GM21526 (cell line): ENCODE data around the gene UGP2.
"Not testable (repeated sequence)": the region's sequence is repeated elsewhere in the genome, so short reads cannot be mapped to it uniquely, and the experiment has no call there.

Source experiments
- ATAC-seq: cut with Tn5 transposase; IDR thresholded peaks from one replicate; pipeline ENCODE4 v1.9.1; 2021; ENCODE audit warnings: moderate library complexity; ENCODE audit not compliant: unreplicated experiment, low FRiP score

Gene UGP2

GRCh38 chr2:63888490-63889402 lies 47.0 kb downstream of the UGP2 start:
- peak; percentile 83 for ATAC-seq

- ATAC-seq = no peak
Measured at GRCh38 chr2:63890678-63891077, 49.0 kb downstream of the UGP2 start.

- ATAC-seq = no peak
Measured at GRCh38 chr2:63891488-63892030, 49.9 kb downstream of the UGP2 start.

- ATAC-seq = no peak
Measured at GRCh38 chr2:63893163-63893562, 51.5 kb downstream of the UGP2 start.

GRCh38 chr2:63894167-63894566 lies 52.5 kb downstream of the UGP2 start:
- ATAC-seq = no peak

GRCh38 chr2:63898839-63899238 lies 57.1 kb downstream of the UGP2 start:
- no peak for ATAC-seq

- no peak for ATAC-seq
Measured at GRCh38 chr2:63899639-63900038, 57.9 kb downstream of the UGP2 start.

GRCh38 chr2:63902149-63902548 lies 60.5 kb downstream of the UGP2 start:
- ATAC-seq = no peak

GRCh38 chr2:63903003-63903402 lies 61.3 kb downstream of the UGP2 start:
- ATAC-seq = no peak

- no peak for ATAC-seq
Measured at GRCh38 chr2:63914311-63914710, 72.6 kb downstream of the UGP2 start.

- ATAC-seq = no peak
Measured at GRCh38 chr2:63926815-63927214, 85.1 kb downstream of the UGP2 start.

- not testable (repeated sequence) for ATAC-seq
Measured at GRCh38 chr2:63932104-63932503, 90.4 kb downstream of the UGP2 start.
